BJ (cell line): Measurements from ENCODE around the gene ERGIC1. TPM values are rescaled to one million over a fixed set of nuclear protein-coding genes. Genes with fewer than 3 reads are reported as not detected.

Experiments
- polyA plus RNA-seq: library from polyadenylated mRNA; depleted of rRNA; stranded (reverse); fragments of >200 nt; gene quantifications from 2 replicates; pipeline ENCODE4 v1.2.3, GENCODE V29; 2011; rRNA removed
- small RNA-seq: library from RNA; depleted of rRNA; stranded (forward); fragments of <200 nt; gene quantifications from one replicate; pipeline ENCODE3, GENCODE V24; 2012; ENCODE audit warnings: low replicate concordance, low read depth; ENCODE audit not compliant: insufficient read length

The ERGIC1 gene
- polyA plus RNA-seq, 1 experiment, result 216 TPM

Small RNA genes within 50 kb of the gene (small RNA-seq; reads per million reads assigned to genes)
- not detected for gene AC022217.4

Other genes starting within 250 kb of the ERGIC1 start
- gene NEURL1B, start 193.0 kb upstream of the ERGIC1 start, polyA plus RNA-seq, result 1.5 and 2.3 TPM in 2 replicates
- gene DUSP1, start 63.1 kb upstream of the ERGIC1 start, polyA plus RNA-seq, result 252 and 432 TPM in 2 replicates
- gene RPL26L1, start 125.2 kb downstream of the ERGIC1 start, polyA plus RNA-seq, result 102 and 113 TPM in 2 replicates
- gene ATP6V0E1, start 149.5 kb downstream of the ERGIC1 start, polyA plus RNA-seq, result 491 and 500 TPM in 2 replicates
- gene CREBRF, start 222.1 kb downstream of the ERGIC1 start, polyA plus RNA-seq, result 11.2 and 18.2 TPM in 2 replicates